Right cardiac atrium (tissue), 5 donors: Measurements from ENCODE around the gene SMIM24. TPM values are rescaled to one million over a fixed set of nuclear protein-coding genes. Genes with fewer than 3 reads are reported as not detected.

Experiments used
- ATAC-seq, 2 donors: fragments of 200-7000 bp; cut with Tn5 transposase; one replicate each; pipeline versions ENCODE4 v1.8.0 to v1.9.1; 2020; ENCODE audit warnings: moderate library complexity in 2 of 2, mild to moderate bottlenecking in 1 of 2
- DNase-seq, 3 donors: peaks; one replicate each; pipeline ENCODE4 v3.0.0-alpha.2; 2020
- H3K27ac ChIP-seq: one replicate; pipeline ENCODE4 v1.5.1; 2013; ENCODE audit warnings: mild to moderate bottlenecking, low read length, control low read depth, moderate library complexity
- H3K27me3 ChIP-seq: one replicate; pipeline ENCODE4 v1.6.1; 2013; ENCODE audit not compliant: control insufficient read depth, insufficient read depth
- H3K4me1 ChIP-seq: one replicate; pipeline ENCODE4 v1.6.1; 2013; ENCODE audit warnings: low read length; ENCODE audit not compliant: control insufficient read depth, insufficient read depth
- H3K4me3 ChIP-seq: one replicate; pipeline ENCODE4 v1.5.1; 2013; ENCODE audit warnings: low read length, control low read depth
- H3K9me3 ChIP-seq: one replicate; pipeline ENCODE4 v1.6.1; 2013; ENCODE audit warnings: low read length; ENCODE audit not compliant: control insufficient read depth
- WGBS: extraction: QIAGEN DNeasy Blood & Tissue Kit; methylation state at CpG from one replicate; pipeline ENCODE4 v1.1.7; 2013; 5-methylcytosine and 5-hydroxymethylcytosine counted together
- intact Hi-C, 4 donors: fragments of 100-400 bp; cut with DNase I; formaldehyde crosslinking; loops; one replicate each; pipeline versions ENCODE4 v1.11.0 to v1.14.0; 2022 to 2023
- polyA plus RNA-seq: library from polyadenylated mRNA; stranded (reverse); fragments of 200-250 nt; gene quantifications from one replicate; pipeline ENCODE4 v1.2.3, GENCODE V29; 2013
- total RNA-seq, 4 donors: library from RNA; stranded (reverse); fragmentation: NEBNext Ultra II Directional; extraction: Animal tissue kit (Norgen Biotek cat#: 25700); gene quantifications; one replicate each; pipeline ENCODE4 v1.2.1, GENCODE V29; 2021
- donor health status: healthy with polysubstance abuse.
- donor health status: DM: no; HTN: yes; CAD: no.
- donor health status: DM: no; HTN: no; CAD: no.
- donor health status: DM: no; HTN: yes; CAD: no; lungs with severe emphysema.
- donor health status: DM: yes; HTN: yes; CAD: no.

The SMIM24 gene
- total and polyA plus RNA-seq, 5 donors, result not detected

- ATAC-seq (no peak), DNase-seq (peak in 1 of 3 donors; percentile 22)
- no peaks in the 10 kb centered on the region for H3K9me3 ChIP-seq
- H3K4me1 ChIP-seq, result no peaks in the 10 kb centered on the region
- intact Hi-C loops, result loop anchor here in 2 of 4 donors (2.0 to 5.0 kb wide), 2 partner anchors 36 to 141 kb away; no protein-coding TSS in a partner anchor
- no peak overlapping the region for H3K4me3 ChIP-seq
- no peak overlapping the region for H3K27ac ChIP-seq
- 78% methylated on average over 3 of the region's 3 CpGs for WGBS
- no peaks in the 10 kb centered on the region for H3K27me3 ChIP-seq
Observed at GRCh38 chr19:3468211-3468610, 12.1 kb downstream of the SMIM24 start.

DNA sequence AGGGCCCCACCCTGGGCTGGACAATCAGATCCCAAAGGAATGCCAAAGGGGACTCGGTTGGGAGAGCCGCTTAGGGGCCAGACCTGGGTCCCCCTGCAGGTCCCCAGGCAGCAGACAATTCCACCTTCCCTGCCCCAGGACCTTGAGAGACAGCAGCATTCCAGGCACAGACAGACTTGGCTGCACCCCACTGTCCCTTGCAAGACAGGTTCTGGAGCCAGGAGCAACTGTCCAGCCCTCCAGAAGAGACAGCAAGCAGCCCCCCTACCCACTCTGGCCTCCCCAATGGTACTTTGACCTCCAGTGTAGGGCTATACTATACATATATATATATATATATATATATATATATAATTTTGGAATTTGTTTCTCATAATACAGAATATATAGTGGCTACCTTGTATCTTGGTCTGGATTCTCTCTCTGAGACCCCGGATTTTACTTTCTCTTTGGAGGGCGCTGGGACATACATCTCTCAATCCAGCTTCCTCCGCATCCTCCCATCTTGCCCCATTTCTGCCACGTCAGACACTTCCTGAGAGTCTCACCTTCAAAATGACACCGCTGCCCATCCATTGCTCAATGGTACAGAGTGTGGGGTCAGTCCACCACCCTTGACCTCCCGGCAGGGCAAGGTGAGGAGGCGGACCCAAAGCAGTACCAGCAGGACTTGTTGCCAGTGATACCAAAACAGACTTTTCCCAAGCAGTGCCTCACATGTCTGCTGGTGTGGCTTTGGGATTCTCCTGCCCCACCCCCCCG is 12.7 kb downstream of the SMIM24 start:
- intact Hi-C loops, result loop anchor here in 2 of 4 donors (2.0 to 5.0 kb wide), 2 partner anchors 35 to 141 kb away; no protein-coding TSS in a partner anchor
- ATAC-seq (no peak), DNase-seq (peak in 1 of 3 donors; percentile 60)
- Histone ChIP-seq H3K27me3 (no peaks in the 10 kb centered on the region), H3K27ac (no peak overlapping the region), H3K4me1 (no peaks in the 10 kb centered on the region), H3K4me3 (no peak overlapping the region), H3K9me3 (no peaks in the 10 kb centered on the region)
- 86% methylated on average over 10 of the region's 10 CpGs for WGBS

- peak in 2 of 3 donors; percentile 60 to 83 for DNase-seq
- H3K27ac ChIP-seq, result peak overlapping the region; percentile 2
- no peaks in the 10 kb centered on the region for H3K4me1 ChIP-seq
Observed at GRCh38 chr19:3466635-3467034, 13.7 kb downstream of the SMIM24 start.

DNA sequence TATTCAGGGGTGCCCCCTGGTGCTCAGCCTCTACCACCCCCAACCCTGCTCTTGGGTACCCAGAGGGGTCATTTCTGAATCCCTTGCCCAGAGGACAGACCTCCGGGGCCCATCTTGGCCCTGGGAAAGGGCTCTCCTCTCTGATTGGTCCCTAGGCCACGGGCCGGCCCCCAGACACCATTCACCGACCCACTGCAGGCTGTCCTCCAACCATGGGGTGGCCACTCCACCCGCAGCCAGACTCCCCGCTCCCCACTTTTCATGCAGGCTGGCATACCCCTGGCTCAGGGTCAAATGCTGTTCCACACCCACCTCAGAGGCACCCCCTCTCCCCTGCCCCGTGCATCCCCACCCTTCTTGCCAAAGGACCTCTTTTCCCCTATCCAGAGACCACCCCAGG is 14.8 kb downstream of the SMIM24 start:
- ATAC-seq (no peak), DNase-seq (peak in 2 of 3 donors; percentile 18 to 66)
- no peak overlapping the region for H3K27ac ChIP-seq
- no peaks in the 10 kb centered on the region for H3K9me3 ChIP-seq
- intact Hi-C loops, result loop anchor here in 1 of 4 donors (5.0 kb wide), 1 partner anchor 33 kb away; no protein-coding TSS in a partner anchor
- no peak overlapping the region for H3K4me3 ChIP-seq
- H3K4me1 ChIP-seq, result no peaks in the 10 kb centered on the region
- no peaks in the 10 kb centered on the region for H3K27me3 ChIP-seq
- 73% methylated on average over 7 of the region's 7 CpGs for WGBS

More at GRCh38 chr19:3466635-3467034, 13.7 kb downstream of the SMIM24 start:
- WGBS, result 45% methylated on average over 9 of the region's 9 CpGs
- no peaks in the 10 kb centered on the region for H3K27me3 ChIP-seq
- peak; percentile 32 to 66 for ATAC-seq
- no peaks in the 10 kb centered on the region for H3K9me3 ChIP-seq
- intact Hi-C loops, result loop anchor here in 1 of 4 donors (5.0 kb wide), 1 partner anchor 34 kb away; no protein-coding TSS in a partner anchor
- H3K4me3 ChIP-seq, result no peak overlapping the region

DNA sequence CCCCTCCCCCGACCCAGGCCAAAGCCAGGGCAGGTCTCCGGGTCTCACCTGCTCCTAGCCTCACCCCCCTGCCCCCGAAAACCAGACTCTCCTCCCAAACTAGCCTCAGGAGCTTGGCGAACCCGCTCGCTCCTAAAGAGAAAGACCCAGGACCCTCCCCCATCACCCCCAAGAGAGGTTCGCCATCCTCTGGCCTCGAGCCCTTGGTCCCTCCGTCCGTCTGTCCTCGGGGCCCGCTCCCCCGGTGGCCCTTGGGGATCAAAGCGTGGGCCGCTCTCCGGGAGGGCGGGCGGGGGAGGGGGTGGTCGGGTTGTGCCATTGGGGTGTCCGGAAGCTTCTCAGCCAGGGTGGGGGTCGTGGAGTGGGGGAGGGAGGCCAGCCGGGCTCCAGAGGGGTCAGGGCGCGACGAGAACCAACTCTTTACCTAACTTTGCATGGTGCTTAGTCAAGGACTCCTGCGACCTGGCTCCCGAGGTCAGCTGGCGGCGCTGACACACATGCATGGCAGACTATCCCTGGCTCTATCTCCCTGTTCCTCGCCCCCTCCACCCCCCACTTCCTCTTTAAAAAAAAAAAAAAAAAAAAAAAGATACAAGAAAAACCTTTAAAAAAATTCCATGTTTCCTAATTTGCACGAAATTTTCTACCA is 15.6 kb downstream of the SMIM24 start:
- Histone ChIP-seq H3K4me3 (no peak overlapping the region), H3K27me3 (no peaks in the 10 kb centered on the region), H3K9me3 (no peaks in the 10 kb centered on the region), H3K27ac (no peak overlapping the region), H3K4me1 (peaks cover 4% of the 10 kb centered on the region)
- intact Hi-C loops, result loop anchor here in 1 of 4 donors (5.0 kb wide), 1 partner anchor 32 kb away; no protein-coding TSS in a partner anchor
- WGBS, result 71% methylated on average over 31 of the region's 31 CpGs
- ATAC-seq (no peak), DNase-seq (peak in 2 of 3 donors; percentile 60 to 64)

DNA sequence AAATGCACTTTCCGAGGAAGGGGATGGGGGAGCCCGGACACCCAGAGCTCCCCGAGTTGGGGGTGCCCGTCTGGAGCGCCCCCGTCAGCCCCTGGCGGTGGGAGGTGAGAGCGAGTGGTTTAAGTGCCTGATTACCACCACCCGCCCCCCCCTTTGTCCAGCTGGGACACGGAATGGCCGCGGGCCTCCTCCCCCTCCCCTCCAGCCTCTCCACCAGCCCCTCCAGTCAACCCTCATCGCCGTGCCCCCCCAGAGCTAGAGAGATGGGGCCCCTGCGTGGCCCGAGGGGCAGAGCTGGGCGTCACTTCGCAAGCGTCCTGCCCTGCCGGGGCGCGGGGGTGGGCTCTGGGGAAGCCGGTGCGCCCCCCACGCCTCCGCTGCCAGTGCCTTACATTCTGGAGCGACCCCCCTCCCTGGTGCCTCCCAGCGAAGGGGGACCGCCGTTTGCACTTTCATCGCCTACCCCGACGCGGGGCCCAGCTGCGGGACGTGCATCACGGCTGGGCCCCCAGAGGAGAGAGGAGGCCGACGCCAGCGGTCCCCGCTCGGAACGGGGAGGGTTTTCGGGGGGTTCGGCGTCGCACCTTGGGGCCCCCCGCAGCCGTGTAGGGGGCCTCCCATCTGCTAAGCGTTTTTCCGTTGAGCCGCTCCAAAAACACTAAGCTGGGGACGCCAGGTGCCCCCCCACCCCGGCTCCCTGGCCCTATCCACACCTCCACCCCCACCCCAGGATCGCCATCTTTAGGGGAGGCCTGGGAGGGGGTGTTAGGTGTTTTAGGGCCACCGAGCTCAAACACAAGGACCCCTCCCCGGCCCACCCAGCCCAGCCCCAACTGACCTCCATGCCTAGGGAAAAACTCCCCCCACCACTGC is 16.4 kb downstream of the SMIM24 start:
- Histone ChIP-seq H3K4me3 (no peak overlapping the region), H3K27ac (no peak overlapping the region), H3K9me3 (no peaks in the 10 kb centered on the region), H3K4me1 (peaks cover 4% of the 10 kb centered on the region), H3K27me3 (no peaks in the 10 kb centered on the region)
- DNase-seq (peak in 1 of 3 donors; percentile 62), ATAC-seq (no peak)
- WGBS, result 76% methylated on average over 57 of the region's 57 CpGs
- intact Hi-C loops, result no loop called here

GRCh38 chr19:3462991-3463713 is 17.2 kb downstream of the SMIM24 start:
- Histone ChIP-seq H3K4me3 (no peak overlapping the region), H3K27me3 (no peaks in the 10 kb centered on the region), H3K27ac (no peak overlapping the region), H3K9me3 (no peaks in the 10 kb centered on the region), H3K4me1 (peaks cover 6% of the 10 kb centered on the region)
- intact Hi-C loops, result no loop called here
- 72% methylated on average over 58 of the region's 58 CpGs for WGBS
- no peak for ATAC-seq
- no peak for DNase-seq

DNA sequence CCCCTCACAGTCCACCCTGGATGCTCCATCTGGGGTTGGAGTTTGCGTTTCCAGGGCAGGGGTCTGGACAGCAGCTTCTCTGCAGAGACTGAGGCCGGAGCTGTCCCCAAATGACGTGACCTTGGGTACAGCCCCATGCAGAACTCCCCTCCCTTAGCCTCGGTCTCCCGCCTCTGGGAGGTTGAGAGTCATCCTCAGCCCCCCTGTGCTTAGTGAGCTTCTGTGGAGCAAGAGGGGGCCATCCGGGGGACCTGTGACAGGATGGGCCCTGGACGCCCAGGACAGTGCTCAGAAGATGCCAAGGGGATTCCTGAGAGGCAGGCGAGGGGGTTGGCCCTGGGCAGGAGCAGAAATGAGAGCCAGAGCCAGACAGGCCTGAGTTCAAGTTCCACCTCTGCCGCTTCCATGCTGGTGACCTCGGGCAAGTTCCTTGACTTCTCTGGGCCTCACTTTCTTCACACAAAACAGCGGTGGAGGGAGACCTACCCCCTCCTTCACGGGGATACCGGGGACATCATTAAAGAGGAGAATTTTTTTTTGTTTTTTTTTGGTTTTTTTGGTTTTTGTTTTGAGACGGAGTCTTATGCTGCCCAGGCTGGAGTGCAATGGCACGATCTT is 20.3 kb downstream of the SMIM24 start:
- peak in 1 of 3 donors; percentile 70 for DNase-seq
- intact Hi-C loops, result no loop called here
- no peaks in the 10 kb centered on the region for H3K27me3 ChIP-seq
- ATAC-seq, result peak; percentile 0 to 3
- peak overlapping the region; percentile 64 for H3K27ac ChIP-seq
- no peak overlapping the region for H3K4me3 ChIP-seq
- peaks cover 12% of the 10 kb centered on the region for H3K4me1 ChIP-seq
- WGBS, result 57% methylated on average over 15 of the region's 15 CpGs
- H3K9me3 ChIP-seq, result no peaks in the 10 kb centered on the region

DNA sequence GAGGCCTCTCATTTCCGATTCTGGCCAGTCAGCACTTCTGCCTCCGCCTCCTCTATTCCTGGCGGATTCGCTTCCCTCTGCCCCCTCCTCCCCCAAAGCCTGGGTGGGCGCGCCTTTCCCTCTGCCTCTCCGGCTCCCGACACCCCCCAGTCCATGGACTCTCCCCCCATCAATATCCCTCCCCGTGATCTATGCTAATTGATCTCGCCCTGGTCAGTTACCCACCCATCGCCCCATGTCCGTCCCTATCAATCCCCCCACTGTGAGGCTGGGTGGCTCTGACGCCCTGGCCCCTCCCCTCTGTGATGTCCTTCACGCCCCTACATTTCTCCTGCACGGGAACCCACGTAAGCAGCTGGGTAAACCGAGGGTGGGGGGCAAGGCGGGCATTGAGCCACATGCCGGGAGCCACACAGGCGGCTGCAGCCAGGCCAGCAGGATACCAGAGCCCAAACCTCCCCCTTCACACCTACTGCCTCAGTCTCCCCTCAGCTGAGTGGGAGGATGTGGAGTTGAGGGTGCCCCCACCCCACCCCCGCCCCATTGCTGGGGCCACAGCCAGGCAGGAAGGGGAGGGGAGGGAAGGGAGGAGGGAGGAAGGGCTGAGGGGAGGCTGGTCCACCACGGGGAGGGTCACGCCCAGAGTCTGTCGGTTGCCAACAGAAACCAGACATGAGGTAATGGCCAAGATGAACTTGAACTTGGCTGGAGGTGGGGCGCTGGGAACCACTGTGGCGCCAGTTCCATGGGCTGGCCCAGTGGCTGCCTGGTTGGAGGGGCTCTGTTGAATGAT is 21.0 kb downstream of the SMIM24 start:
- peaks cover 12% of the 10 kb centered on the region for H3K4me1 ChIP-seq
- H3K27ac ChIP-seq, result peak overlapping the region; percentile 64
- H3K27me3 ChIP-seq, result no peaks in the 10 kb centered on the region
- no peak overlapping the region for H3K4me3 ChIP-seq
- ATAC-seq (peak; percentile 89 to 91), DNase-seq (peak; percentile 95 to 97 (median 96))
- H3K9me3 ChIP-seq, result no peaks in the 10 kb centered on the region
- WGBS, result 11% methylated on average over 26 of the region's 26 CpGs
- intact Hi-C loops, result no loop called here
